DOHH2 (cell line): ENCODE data around the gene CSNK1A1.
A peak's percentile ranks its signal among the peaks of the same experiment; 100 is the strongest.
"Not testable (repeated sequence)": the region's sequence is repeated elsewhere in the genome, so short reads cannot be mapped to it uniquely, and the experiment has no call there.

Experiments used
- H3F3A ChIP-seq: fragments of 200-600 bp; sonication (generic), shearing (Covaris generic); 2 replicates; pipeline ENCODE4 v1.6.0; 2016; ENCODE audit warnings: antibody characterized with exemption, mild to moderate bottlenecking; ENCODE audit not compliant: control insufficient read depth, insufficient read depth
- H3K27ac ChIP-seq: fragments of 200-600 bp; sonication (generic); 2 replicates; pipeline ENCODE4 v1.5.1; 2014; ENCODE audit warnings: low read depth, mild to moderate bottlenecking, low read length, moderate library complexity
- H3K27me3 ChIP-seq: fragments of 200-600 bp; sonication (generic); 2 replicates; pipeline ENCODE4 v1.6.1; 2014; ENCODE audit warnings: mild to moderate bottlenecking, low read length, mixed read lengths; ENCODE audit not compliant: control insufficient read depth
- H3K36me3 ChIP-seq: fragments of 200-600 bp; sonication (generic); 2 replicates; pipeline ENCODE4 v1.6.1; 2014; ENCODE audit warnings: mild to moderate bottlenecking, low read length, moderate library complexity, mixed read lengths; ENCODE audit not compliant: control insufficient read depth
- H3K4me1 ChIP-seq: fragments of 200-600 bp; sonication (generic); 2 replicates; pipeline ENCODE4 v1.6.1; 2014; ENCODE audit warnings: mild to moderate bottlenecking, low read length, mixed read lengths; ENCODE audit not compliant: control insufficient read depth
- H3K4me2 ChIP-seq: fragments of 200-600 bp; sonication (generic); 2 replicates; pipeline ENCODE4 v1.6.0; 2014; ENCODE audit warnings: mild to moderate bottlenecking, low read length, moderate library complexity
- H3K4me3 ChIP-seq: fragments of 200-600 bp; sonication (generic); 2 replicates; pipeline ENCODE4 v1.5.1; 2014; ENCODE audit warnings: mild to moderate bottlenecking, low read length, mixed read lengths
- H3K79me2 ChIP-seq: fragments of 200-600 bp; sonication (generic); 2 replicates; pipeline ENCODE4 v1.6.1; 2014; ENCODE audit warnings: mild to moderate bottlenecking, low read length, mixed read lengths; ENCODE audit not compliant: control insufficient read depth
- H3K9me2 ChIP-seq: fragments of 200-600 bp; sonication (generic); replicated peaks from 2 replicates; pipeline ENCODE4 v1.6.1; 2014; ENCODE audit warnings: mild to moderate bottlenecking, low read length, mixed read lengths; ENCODE audit not compliant: control insufficient read depth
- H3K9me3 ChIP-seq: fragments of 200-600 bp; sonication (generic); 2 replicates; pipeline ENCODE4 v1.6.1; 2014; ENCODE audit warnings: antibody characterized with exemption, low read length, mixed read lengths; ENCODE audit not compliant: control insufficient read depth, insufficient read depth
- H4K20me1 ChIP-seq: fragments of 200-600 bp; sonication (generic); 2 replicates; pipeline ENCODE4 v1.6.0; 2014; ENCODE audit warnings: low read depth, mild to moderate bottlenecking, antibody characterized with exemption, low read length, moderate library complexity; ENCODE audit not compliant: control insufficient read depth, insufficient read depth
- CTCF ChIP-seq: fragments of 200-600 bp; sonication (generic); IDR thresholded peaks from one replicate; pipeline ENCODE4 v1.5.1; 2014; ENCODE audit warnings: antibody characterized with exemption, mild to moderate bottlenecking, low read depth, low read length; ENCODE audit not compliant: poor library complexity, severe bottlenecking
- EZH2phosphoT487 ChIP-seq: fragments of 200-600 bp; sonication (generic); IDR thresholded peaks from 2 replicates; pipeline ENCODE4 v1.6.1; 2017; ENCODE audit warnings: borderline replicate concordance, mild to moderate bottlenecking, antibody characterized with exemption, low read length, moderate library complexity, mixed read lengths

CSNK1A1 gene

GRCh38 chr5:149598966-149599365, 47.7 kb upstream of the CSNK1A1 start:
- Histone ChIP-seq H3K4me2 (no peak overlapping the region), H3F3A (peaks cover 43% of the 10 kb centered on the region), H3K27ac (peak overlapping the region; percentile 86), H3K4me3 (no peak overlapping the region), H3K4me1 (peaks cover 98% of the 10 kb centered on the region), H3K9me2 (no peaks in the 10 kb centered on the region), H3K79me2 (peaks cover 12% of the 10 kb centered on the region), H3K36me3 (peaks cover 31% of the 10 kb centered on the region), H4K20me1 (no peaks in the 10 kb centered on the region), H3K9me3 (no peaks in the 10 kb centered on the region), H3K27me3 (no peaks in the 10 kb centered on the region)
- no peak for TF ChIP-seq EZH2phosphoT487
- TF ChIP-seq CTCF = no peak

GRCh38 chr5:149598234-149598633, 47.0 kb upstream of the CSNK1A1 start:
- peaks cover 93% of the 10 kb centered on the region for H3K4me1 ChIP-seq

GRCh38 chr5:149597618-149598017, 46.4 kb upstream of the CSNK1A1 start:
- Histone ChIP-seq H4K20me1 (no peaks in the 10 kb centered on the region), H3K79me2 (peaks cover 12% of the 10 kb centered on the region), H3K4me1 (peaks cover 88% of the 10 kb centered on the region), H3F3A (peaks cover 50% of the 10 kb centered on the region), H3K4me2 (peak overlapping the region; percentile 77), H3K36me3 (peaks cover 25% of the 10 kb centered on the region), H3K27ac (peak overlapping the region; percentile 91), H3K4me3 (peak overlapping the region; percentile 7), H3K27me3 (no peaks in the 10 kb centered on the region), H3K9me3 (no peaks in the 10 kb centered on the region), H3K9me2 (no peaks in the 10 kb centered on the region)
- TF ChIP-seq EZH2phosphoT487 (no peak), CTCF (no peak)

More at GRCh38 chr5:149598234-149598633, 47.0 kb upstream of the CSNK1A1 start:
- Histone ChIP-seq H3K36me3 (peaks cover 28% of the 10 kb centered on the region), H3F3A (peaks cover 48% of the 10 kb centered on the region), H3K79me2 (peaks cover 12% of the 10 kb centered on the region), H3K4me3 (peak overlapping the region; percentile 7; the same call in 1 of the 2 replicates), H3K4me2 (peak overlapping the region; percentile 77), H3K27ac (peak overlapping the region; percentile 91)
- not testable (repeated sequence) for H4K20me1 ChIP-seq, H3K9me3 ChIP-seq, H3K9me2 ChIP-seq, H3K27me3 ChIP-seq

- Histone ChIP-seq H3K27me3 (no peaks in the 10 kb centered on the region), H3K4me1 (peaks cover 88% of the 10 kb centered on the region), H3K36me3 (peaks cover 16% of the 10 kb centered on the region), H3K9me2 (no peaks in the 10 kb centered on the region), H3K27ac (peak overlapping the region; percentile 91), H3K9me3 (no peaks in the 10 kb centered on the region), H3K79me2 (peaks cover 12% of the 10 kb centered on the region), H3K4me3 (peak overlapping the region; percentile 59), H3K4me2 (peak overlapping the region; percentile 77), H3F3A (peaks cover 54% of the 10 kb centered on the region), H4K20me1 (no peaks in the 10 kb centered on the region)
- no peak for TF ChIP-seq EZH2phosphoT487
- no peak for TF ChIP-seq CTCF
Measured at GRCh38 chr5:149596712-149597111, 45.5 kb upstream of the CSNK1A1 start.

- H3K27me3 ChIP-seq, H3K4me3 ChIP-seq, H3K9me3 ChIP-seq, H3K36me3 ChIP-seq, H3K9me2 ChIP-seq, H4K20me1 ChIP-seq: not testable (repeated sequence)
- Histone ChIP-seq H3K27ac (peak overlapping the region; percentile 91), H3K4me1 (peaks cover 88% of the 10 kb centered on the region), H3K4me2 (0 out of 2 replicates have a peak overlapping the region, but pooled peaks have one; percentile 77), H3F3A (peaks cover 42% of the 10 kb centered on the region), H3K79me2 (peaks cover 18% of the 10 kb centered on the region)
Measured at GRCh38 chr5:149595105-149595504, 43.9 kb upstream of the CSNK1A1 start.
